PFSK-1 (cell line): ENCODE measurements around the gene MT1X.

Experiments used
- FOXP2 ChIP-seq: optimal IDR thresholded peaks from 2 replicates; pipeline ENCODE3; 2011; ENCODE audit warnings: borderline replicate concordance, control low read depth, inconsistent platforms; ENCODE audit not compliant: insufficient read depth; ENCODE audit errors: extremely low read length, extremely low read depth
- POLR2AphosphoS5 ChIP-seq: IDR thresholded peaks from 2 replicates; pipeline ENCODE4 v1.6.1; 2012; ENCODE audit warnings: low read depth, mild to moderate bottlenecking, control low read depth, low read length, moderate library complexity
- SIN3A ChIP-seq: IDR thresholded peaks from 2 replicates; pipeline ENCODE4 v1.6.1; 2012; ENCODE audit warnings: mild to moderate bottlenecking, low read length, moderate library complexity, borderline replicate concordance; ENCODE audit not compliant: insufficient read depth
- TAF1 ChIP-seq: IDR thresholded peaks from 2 replicates; pipeline ENCODE4 v1.6.1; 2012; ENCODE audit warnings: low read length, control low read depth, borderline replicate concordance; ENCODE audit not compliant: insufficient read depth
- TF ChIP-seq, protein P1 (sequence below), 2 experiments: IDR thresholded peaks; 2 replicates each; pipeline versions ENCODE4 v1.6.1 to v1.8.0; 2011 to 2012; ENCODE audit warnings: low read depth in 2 of 2, low read length in 2 of 2, control low read depth in 1 of 2, inconsistent platforms in 1 of 2, mild to moderate bottlenecking in 1 of 2, moderate library complexity in 1 of 2; ENCODE audit not compliant: insufficient read depth in 1 of 2

The MT1X gene

DNA sequence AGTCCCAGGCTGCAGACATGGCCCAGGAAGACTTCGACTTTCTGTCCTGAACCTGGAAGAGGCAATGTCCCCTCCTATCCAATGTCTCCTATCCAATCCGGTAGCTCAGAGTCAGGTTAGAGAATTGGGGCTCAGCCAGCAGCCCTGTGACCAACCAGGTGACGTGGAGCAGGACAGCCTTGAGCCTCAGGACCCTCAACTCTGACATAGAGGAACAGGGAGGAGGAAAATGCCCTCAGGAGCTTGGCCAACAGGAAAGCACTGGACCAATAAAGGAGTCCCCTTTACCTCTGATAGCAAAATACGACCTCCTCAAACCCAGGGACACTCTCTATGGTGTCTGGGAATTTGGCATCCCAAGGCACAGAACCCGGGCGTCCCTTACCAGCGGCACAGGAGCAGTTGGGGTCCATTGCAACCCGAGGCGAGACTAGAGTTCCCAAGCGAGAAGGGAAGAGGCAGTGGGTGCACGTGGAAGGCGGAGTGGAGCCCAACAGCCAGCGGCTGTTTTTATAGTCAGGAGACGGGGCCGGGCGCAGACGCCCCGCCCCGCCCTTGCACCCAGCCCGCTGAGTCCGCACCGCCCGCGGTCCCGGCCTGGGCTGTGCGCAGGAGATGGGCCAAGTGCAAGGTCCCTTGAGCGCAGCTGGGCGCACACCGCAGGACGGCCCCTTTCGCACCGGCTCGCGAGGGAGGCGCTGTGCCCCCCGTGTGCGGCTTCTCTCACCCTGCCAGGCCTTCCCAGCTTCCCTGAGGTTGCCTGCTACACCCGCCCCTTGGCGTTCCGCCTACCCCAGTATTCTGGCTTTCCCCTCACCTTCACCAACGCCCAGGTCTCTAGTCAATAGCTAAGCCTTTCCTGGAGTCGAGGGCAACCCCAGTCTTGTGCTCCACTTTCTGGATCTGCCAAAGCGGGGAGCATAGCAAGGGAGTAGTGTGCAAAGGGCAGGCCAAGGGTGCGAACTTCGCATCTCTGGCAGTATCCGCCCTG is 14.4 kb upstream of the MT1X start, which contains the start of gene MT1G:
MT1G (minus strand) TSS at position 485 of the 991 bp plus-strand sequence; CDS start at position 413, 72 bp downstream.
- no peak for TF ChIP-seq FOXP2
- no peak for TF ChIP-seq POLR2AphosphoS5
- TF ChIP-seq SIN3A, result no peak
- TF ChIP-seq, protein P1, sequence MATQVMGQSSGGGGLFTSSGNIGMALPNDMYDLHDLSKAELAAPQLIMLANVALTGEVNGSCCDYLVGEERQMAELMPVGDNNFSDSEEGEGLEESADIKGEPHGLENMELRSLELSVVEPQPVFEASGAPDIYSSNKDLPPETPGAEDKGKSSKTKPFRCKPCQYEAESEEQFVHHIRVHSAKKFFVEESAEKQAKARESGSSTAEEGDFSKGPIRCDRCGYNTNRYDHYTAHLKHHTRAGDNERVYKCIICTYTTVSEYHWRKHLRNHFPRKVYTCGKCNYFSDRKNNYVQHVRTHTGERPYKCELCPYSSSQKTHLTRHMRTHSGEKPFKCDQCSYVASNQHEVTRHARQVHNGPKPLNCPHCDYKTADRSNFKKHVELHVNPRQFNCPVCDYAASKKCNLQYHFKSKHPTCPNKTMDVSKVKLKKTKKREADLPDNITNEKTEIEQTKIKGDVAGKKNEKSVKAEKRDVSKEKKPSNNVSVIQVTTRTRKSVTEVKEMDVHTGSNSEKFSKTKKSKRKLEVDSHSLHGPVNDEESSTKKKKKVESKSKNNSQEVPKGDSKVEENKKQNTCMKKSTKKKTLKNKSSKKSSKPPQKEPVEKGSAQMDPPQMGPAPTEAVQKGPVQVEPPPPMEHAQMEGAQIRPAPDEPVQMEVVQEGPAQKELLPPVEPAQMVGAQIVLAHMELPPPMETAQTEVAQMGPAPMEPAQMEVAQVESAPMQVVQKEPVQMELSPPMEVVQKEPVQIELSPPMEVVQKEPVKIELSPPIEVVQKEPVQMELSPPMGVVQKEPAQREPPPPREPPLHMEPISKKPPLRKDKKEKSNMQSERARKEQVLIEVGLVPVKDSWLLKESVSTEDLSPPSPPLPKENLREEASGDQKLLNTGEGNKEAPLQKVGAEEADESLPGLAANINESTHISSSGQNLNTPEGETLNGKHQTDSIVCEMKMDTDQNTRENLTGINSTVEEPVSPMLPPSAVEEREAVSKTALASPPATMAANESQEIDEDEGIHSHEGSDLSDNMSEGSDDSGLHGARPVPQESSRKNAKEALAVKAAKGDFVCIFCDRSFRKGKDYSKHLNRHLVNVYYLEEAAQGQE (IDR thresholded peaks at IDR 0.05; ENCODE audit: insufficient read depth in 1 of 2, low read depth in 2 of 2, low read length in 2 of 2), result no peak
- TF ChIP-seq TAF1, result no peak

DNA sequence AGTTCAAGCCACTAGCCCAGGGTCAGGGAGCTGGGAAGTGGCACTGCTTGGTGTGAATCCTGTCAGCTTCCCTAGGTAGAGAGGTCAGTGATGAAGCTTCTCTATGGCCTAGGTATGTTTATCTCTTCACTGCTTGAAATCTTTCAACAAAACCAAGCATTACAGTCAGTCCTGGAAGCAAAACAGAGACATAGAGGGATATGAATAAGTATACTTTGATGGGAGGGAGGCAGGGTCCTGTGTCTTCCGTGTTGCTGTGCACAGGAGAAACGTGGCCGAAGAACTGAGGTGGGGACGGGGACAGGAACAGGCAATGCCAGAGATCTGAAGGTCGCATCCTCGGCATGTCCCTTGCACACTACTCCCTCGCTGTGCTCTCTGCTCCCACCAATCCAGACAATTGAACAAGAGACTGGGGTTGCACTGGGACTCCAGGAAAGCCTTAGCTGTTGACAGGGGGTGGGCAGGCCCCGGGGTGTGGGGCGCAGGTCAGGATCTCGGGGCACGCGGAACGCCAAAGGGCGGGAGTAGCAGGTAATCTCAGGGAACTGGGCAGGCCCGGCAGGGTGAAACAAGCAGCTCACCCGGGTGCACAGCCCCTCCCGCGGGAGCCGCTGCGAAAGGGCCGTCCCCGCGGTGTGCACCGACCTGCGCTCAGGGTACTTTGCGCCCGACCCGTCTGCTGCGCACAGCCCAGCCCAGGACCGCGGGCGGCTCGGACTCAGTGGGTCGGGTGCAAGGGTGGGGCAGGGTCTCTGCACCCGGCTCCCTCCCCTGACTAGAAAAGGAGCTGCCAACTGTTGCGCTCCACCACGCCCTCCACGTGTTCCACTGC is 13.0 kb upstream of the MT1X start, which contains the start of gene MT1H:
MT1H (plus strand) TSS at position 810 of the 835 bp plus-strand sequence. CDS start 71 bp downstream, outside the sequence.
- TF ChIP-seq, protein P1 (IDR thresholded peaks at IDR 0.05; ENCODE audit: insufficient read depth in 1 of 2, low read depth in 2 of 2, low read length in 2 of 2), result no peak
- no peak for TF ChIP-seq POLR2AphosphoS5
- no peak for TF ChIP-seq TAF1
- TF ChIP-seq FOXP2, result no peak
- TF ChIP-seq SIN3A, result no peak

DNA sequence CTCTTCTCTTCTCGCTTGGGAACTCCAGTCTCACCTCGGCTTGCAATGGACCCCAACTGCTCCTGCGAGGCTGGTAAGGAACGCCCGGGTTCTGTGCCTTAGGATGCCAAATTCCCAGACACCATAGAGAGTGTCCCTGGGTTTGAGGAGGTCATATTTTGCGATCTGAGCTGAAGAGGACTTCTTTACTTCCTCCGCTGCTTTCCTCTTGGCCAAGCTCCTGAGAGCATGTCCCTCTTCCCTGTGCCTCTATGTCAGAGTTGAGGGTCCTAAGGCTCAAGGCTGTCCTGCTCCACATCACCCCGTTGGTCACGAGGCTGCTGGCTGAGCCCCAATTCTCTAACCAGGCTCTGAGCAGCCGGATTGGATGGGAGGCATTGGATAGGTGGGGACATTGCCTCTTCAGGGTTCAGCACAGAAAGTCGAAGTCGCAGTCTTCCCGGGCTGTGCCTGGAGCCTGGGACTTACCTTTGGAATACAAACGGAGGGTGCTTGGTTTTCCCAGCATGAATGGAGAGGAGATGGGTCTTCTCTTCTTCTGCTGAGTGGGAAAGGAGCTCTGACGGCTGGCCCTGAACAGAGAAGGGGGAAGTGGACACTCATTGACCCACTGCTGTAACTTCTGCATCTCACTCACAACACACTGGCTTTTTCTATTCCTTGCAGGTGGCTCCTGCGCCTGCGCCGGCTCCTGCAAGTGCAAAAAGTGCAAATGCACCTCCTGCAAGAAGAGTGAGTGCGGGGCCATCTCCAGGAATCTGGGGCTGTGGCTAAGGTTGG is 12.2 kb upstream of the MT1X start:
- no peak for TF ChIP-seq POLR2AphosphoS5
- TF ChIP-seq, protein P1 (IDR thresholded peaks at IDR 0.05; ENCODE audit: insufficient read depth in 1 of 2, low read depth in 2 of 2, low read length in 2 of 2), result no peak
- TF ChIP-seq FOXP2, result no peak
- no peak for TF ChIP-seq SIN3A
- TF ChIP-seq TAF1, result no peak

DNA sequence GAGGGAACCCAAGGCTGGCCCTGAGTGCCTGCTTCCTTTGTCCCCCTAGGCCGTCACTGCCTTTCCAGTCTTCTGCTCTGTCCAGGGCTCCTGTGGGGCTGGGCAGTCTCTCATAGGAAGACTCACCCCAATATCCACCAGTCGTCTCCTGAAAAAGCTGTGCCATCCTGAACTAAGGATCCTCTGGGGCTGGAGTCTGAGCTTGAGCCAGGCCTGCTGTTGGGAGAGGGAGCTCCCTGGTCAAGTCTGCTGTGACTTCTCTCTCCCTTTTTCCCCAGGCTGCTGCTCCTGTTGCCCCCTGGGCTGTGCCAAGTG is 11.7 kb upstream of the MT1X start:
- TF ChIP-seq FOXP2, result no peak
- TF ChIP-seq, protein P1 (IDR thresholded peaks at IDR 0.05; ENCODE audit: insufficient read depth in 1 of 2, low read depth in 2 of 2, low read length in 2 of 2), result no peak
- no peak for TF ChIP-seq POLR2AphosphoS5
- TF ChIP-seq TAF1, result no peak
- TF ChIP-seq SIN3A, result no peak
